OCI-LY7 (cell line): ENCODE results near the gene TRPM3. TPM values are rescaled to one million over a fixed set of nuclear protein-coding genes. Genes with fewer than 3 reads are reported as not detected.

ENCODE experiments used
- BruUV-seq: library from RNA; stranded (reverse); fragments of 400-500 nt; replicated peaks from 2 replicates; lab custom pipeline; 2021; lab: Mats Ljungman, UMichigan
- CTCF ChIA-PET: fragments of 300-600 bp; sonication (Branson Sonifier 250); formaldehyde crosslinking; loops from one replicate; lab custom pipeline; 2022; ENCODE audit warnings: antibody characterized with exemption; ENCODE audit not compliant: unreplicated experiment; lab: Charles Lee
- POLR2A ChIA-PET: fragments of 300-600 bp; sonication (Branson Sonifier 250); formaldehyde crosslinking; loops from one replicate; lab custom pipeline; 2022; ENCODE audit warnings: antibody characterized with exemption; lab: Charles Lee
- DNase-seq: peaks from one replicate; pipeline ENCODE4 v3.0.0-alpha.2; 2015; ENCODE audit warnings: low spot score
- H2AFZ ChIP-seq: fragments of 200-600 bp; sonication (generic), shearing (Covaris generic); 2 replicates; pipeline ENCODE4 v1.6.1; 2014; ENCODE audit warnings: mild to moderate bottlenecking, antibody characterized with exemption, low read length, moderate library complexity
- H3K27ac ChIP-seq: fragments of 200-600 bp; sonication (generic); 2 replicates; pipeline ENCODE4 v1.5.1; 2014; ENCODE audit warnings: mixed run types, low read depth, mild to moderate bottlenecking, moderate library complexity, low read length, inconsistent platforms; ENCODE audit not compliant: poor library complexity, severe bottlenecking
- H3K36me3 ChIP-seq: fragments of 200-600 bp; sonication (generic); 2 replicates; pipeline ENCODE4 v1.6.1; 2014; ENCODE audit warnings: mild to moderate bottlenecking, antibody characterized with exemption, low read length, moderate library complexity, mixed read lengths; ENCODE audit not compliant: insufficient read depth
- H3K4me1 ChIP-seq: fragments of 200-600 bp; sonication (generic); 2 replicates; pipeline ENCODE4 v1.5.1; 2014; ENCODE audit warnings: mild to moderate bottlenecking, low read length; ENCODE audit not compliant: insufficient read depth, poor library complexity, severe bottlenecking
- H3K4me2 ChIP-seq: fragments of 200-600 bp; sonication (generic); 2 replicates; pipeline ENCODE4 v1.6.1; 2014; ENCODE audit warnings: mild to moderate bottlenecking, low read length
- H3K4me3 ChIP-seq: fragments of 200-600 bp; sonication (generic); 2 replicates; pipeline ENCODE4 v1.5.1; 2014; ENCODE audit warnings: mild to moderate bottlenecking, low read depth, low read length; ENCODE audit not compliant: poor library complexity, severe bottlenecking
- H3K79me2 ChIP-seq: fragments of 200-600 bp; sonication (generic); 2 replicates; pipeline ENCODE4 v1.6.1; 2016; ENCODE audit warnings: low read depth, mild to moderate bottlenecking, low read length, moderate library complexity, mixed read lengths; ENCODE audit not compliant: insufficient read depth
- H3K9me2 ChIP-seq: fragments of 200-600 bp; sonication (generic); 2 replicates; pipeline ENCODE4 v1.6.1; 2016; ENCODE audit warnings: mild to moderate bottlenecking, low read length, mixed read lengths; ENCODE audit not compliant: insufficient read depth
- H3K9me3 ChIP-seq: fragments of 200-600 bp; sonication (generic); 2 replicates; pipeline ENCODE4 v1.6.1; 2014; ENCODE audit warnings: mild to moderate bottlenecking, mixed run types, low read length, mixed read lengths
- H4K20me1 ChIP-seq: fragments of 200-600 bp; sonication (generic); 2 replicates; pipeline ENCODE4 v1.6.1; 2014; ENCODE audit warnings: mild to moderate bottlenecking, antibody characterized with exemption, low read length, moderate library complexity, mixed read lengths; ENCODE audit not compliant: insufficient read depth
- EZH2phosphoT487 ChIP-seq: fragments of 200-600 bp; sonication (generic); IDR thresholded peaks from 2 replicates; pipeline ENCODE4 v1.6.1; 2018; ENCODE audit warnings: low read depth, borderline replicate concordance, mild to moderate bottlenecking, mixed run types, antibody characterized with exemption, low read length, moderate library complexity, mixed read lengths
- intact Hi-C: fragments of 100-400 bp; cut with micrococcal nuclease; formaldehyde crosslinking; loops from one replicate; pipeline ENCODE4 v1.10.0; 2022; ENCODE audit not compliant: unreplicated experiment
- total RNA-seq, 2 experiments: library from RNA; depleted of rRNA in 1 of 2; stranded (reverse); fragments of >200 nt in 1 of 2; shearing (Covaris generic) in 1 of 2; gene quantifications; 2 replicates each; pipeline ENCODE4 v1.2.3, GENCODE V29; 2014 to 2022
- TF ChIP-seq, protein P1 (sequence below): fragments of 200-600 bp; sonication (generic); conservative IDR thresholded peaks from 2 replicates; pipeline ENCODE4 v1.5.1; 2014; ENCODE audit warnings: mild to moderate bottlenecking, antibody characterized with exemption, low read length, moderate library complexity, mixed read lengths

TRPM3 gene
- total RNA-seq, 2 experiments from 2014 or later = not detected

DNA sequence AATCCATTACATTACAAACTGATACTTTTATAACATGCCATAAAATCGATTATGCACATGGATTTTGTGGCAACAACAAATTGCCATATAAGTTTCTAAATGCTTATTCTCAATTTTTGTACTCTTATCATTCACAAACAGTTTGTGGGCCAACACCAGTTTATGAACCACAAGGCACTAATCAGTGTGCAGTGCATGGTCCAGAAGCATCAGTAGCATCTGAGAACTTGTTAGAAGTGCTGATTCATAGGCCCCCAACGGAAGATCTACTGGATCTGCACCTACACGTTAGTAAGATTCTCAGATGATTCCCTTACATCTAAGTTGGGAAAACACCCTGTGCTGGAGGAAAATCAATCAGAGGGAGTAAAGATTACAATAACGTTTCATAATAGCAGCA, 242.8 kb downstream of the TRPM3 start:
- Histone ChIP-seq H3K4me3 (no peak overlapping the region), H3K27ac (no peak overlapping the region), H3K36me3 (no peaks in the 10 kb centered on the region), H3K4me1 (no peaks in the 10 kb centered on the region), H3K9me3 (no peaks in the 10 kb centered on the region), H4K20me1 (no peaks in the 10 kb centered on the region), H3K4me2 (no peak overlapping the region), H2AFZ (no peak overlapping the region), H3K79me2 (no peaks in the 10 kb centered on the region), H3K9me2 (no peaks in the 10 kb centered on the region)
- BruUV-seq = no TSS peak
- no peak for TF ChIP-seq EZH2phosphoT487
- TF ChIP-seq, protein P1, sequence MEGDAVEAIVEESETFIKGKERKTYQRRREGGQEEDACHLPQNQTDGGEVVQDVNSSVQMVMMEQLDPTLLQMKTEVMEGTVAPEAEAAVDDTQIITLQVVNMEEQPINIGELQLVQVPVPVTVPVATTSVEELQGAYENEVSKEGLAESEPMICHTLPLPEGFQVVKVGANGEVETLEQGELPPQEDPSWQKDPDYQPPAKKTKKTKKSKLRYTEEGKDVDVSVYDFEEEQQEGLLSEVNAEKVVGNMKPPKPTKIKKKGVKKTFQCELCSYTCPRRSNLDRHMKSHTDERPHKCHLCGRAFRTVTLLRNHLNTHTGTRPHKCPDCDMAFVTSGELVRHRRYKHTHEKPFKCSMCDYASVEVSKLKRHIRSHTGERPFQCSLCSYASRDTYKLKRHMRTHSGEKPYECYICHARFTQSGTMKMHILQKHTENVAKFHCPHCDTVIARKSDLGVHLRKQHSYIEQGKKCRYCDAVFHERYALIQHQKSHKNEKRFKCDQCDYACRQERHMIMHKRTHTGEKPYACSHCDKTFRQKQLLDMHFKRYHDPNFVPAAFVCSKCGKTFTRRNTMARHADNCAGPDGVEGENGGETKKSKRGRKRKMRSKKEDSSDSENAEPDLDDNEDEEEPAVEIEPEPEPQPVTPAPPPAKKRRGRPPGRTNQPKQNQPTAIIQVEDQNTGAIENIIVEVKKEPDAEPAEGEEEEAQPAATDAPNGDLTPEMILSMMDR = no peak
- intact Hi-C loops = no loop called here
- CTCF ChIA-PET = no interaction called here
- DNase-seq = no peak
- POLR2A ChIA-PET = interaction anchor here (0.6 kb wide), 1 partner anchor 604 kb away, joined by 3 read pairs; no protein-coding TSS in a partner anchor

DNA sequence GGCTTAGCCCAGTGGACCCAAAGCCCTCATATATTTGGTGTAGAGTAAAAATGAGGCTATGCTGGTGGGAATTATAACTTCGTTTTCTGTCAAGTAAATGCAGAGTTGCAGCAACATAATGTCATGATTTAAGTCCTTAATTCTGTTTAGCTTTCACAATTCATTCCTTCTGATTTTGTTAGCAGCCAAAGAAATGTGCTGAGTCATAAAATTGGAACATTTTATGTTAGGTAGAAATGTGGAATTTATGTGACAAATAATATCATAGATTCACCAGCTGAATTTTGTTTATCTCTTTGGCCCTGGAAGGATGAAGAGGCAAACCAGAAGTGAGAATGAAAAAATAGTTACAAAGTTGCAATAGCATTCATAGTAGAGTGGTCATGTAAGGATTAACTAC, 247.0 kb downstream of the TRPM3 start:
- Histone ChIP-seq H3K79me2 (no peaks in the 10 kb centered on the region), H3K9me3 (no peaks in the 10 kb centered on the region), H3K9me2 (no peaks in the 10 kb centered on the region), H4K20me1 (no peaks in the 10 kb centered on the region), H3K36me3 (no peaks in the 10 kb centered on the region), H3K4me2 (no peak overlapping the region), H2AFZ (no peak overlapping the region), H3K27ac (no peak overlapping the region), H3K4me3 (no peak overlapping the region), H3K4me1 (no peaks in the 10 kb centered on the region)
- BruUV-seq = no TSS peak
- ChIA-PET POLR2A (no interaction called here), CTCF (no interaction called here)
- intact Hi-C loops = no loop called here
- no peak for DNase-seq
- TF ChIP-seq, protein P1 = no peak
- TF ChIP-seq EZH2phosphoT487 = no peak

DNA sequence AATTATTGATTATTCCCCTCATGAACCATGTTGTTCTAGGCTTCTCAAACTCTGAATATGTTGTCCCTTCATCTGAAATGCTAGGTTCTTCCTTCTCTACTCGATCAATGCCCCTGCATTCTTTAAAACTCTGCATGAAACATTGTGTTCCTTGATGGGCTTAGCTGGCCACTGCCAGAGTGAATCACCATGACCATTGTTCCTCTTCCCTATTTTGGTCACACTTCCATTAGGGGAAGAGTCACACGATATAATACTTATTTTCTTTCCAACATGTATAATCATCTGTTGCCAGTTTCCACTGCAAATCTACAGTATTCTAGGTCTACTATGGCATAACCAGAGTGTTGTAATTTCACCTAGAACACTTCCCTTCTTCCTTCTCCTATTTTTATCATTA, 247.9 kb downstream of the TRPM3 start:
- Histone ChIP-seq H3K79me2 (no peaks in the 10 kb centered on the region), H3K27ac (no peak overlapping the region), H3K4me2 (no peak overlapping the region), H3K9me2 (no peaks in the 10 kb centered on the region), H2AFZ (no peak overlapping the region), H3K9me3 (no peaks in the 10 kb centered on the region), H3K4me1 (no peaks in the 10 kb centered on the region), H3K4me3 (no peak overlapping the region), H4K20me1 (no peaks in the 10 kb centered on the region), H3K36me3 (no peaks in the 10 kb centered on the region)
- no peak for TF ChIP-seq EZH2phosphoT487
- TF ChIP-seq, protein P1 = no peak
- no TSS peak for BruUV-seq
- ChIA-PET POLR2A (no interaction called here), CTCF (no interaction called here)
- no peak for DNase-seq
- intact Hi-C loops = no loop called here
